ENCODE data around the gene BDH1. TPM values are rescaled to one million over a fixed set of nuclear protein-coding genes. Genes with fewer than 3 reads are reported as not detected.

The BDH1 gene
- total and polyA plus RNA-seq, 2 of the 13 experiments (the other 11 are each of a cell fraction or from before 2014, with no cell fraction given) = 21.2 to 71.9 TPM

- TF ChIP-seq ZNF274 (CRISPR knock-in tag; IDR thresholded peaks at IDR 0.05) = peak; percentile 46; the same call in 1 of the 2 replicates
- TF ChIP-seq ZNF282 (IDR thresholded peaks at IDR 0.05; ENCODE audit: partially characterized antibody) = no peak
- TF ChIP-seq, protein P1, sequence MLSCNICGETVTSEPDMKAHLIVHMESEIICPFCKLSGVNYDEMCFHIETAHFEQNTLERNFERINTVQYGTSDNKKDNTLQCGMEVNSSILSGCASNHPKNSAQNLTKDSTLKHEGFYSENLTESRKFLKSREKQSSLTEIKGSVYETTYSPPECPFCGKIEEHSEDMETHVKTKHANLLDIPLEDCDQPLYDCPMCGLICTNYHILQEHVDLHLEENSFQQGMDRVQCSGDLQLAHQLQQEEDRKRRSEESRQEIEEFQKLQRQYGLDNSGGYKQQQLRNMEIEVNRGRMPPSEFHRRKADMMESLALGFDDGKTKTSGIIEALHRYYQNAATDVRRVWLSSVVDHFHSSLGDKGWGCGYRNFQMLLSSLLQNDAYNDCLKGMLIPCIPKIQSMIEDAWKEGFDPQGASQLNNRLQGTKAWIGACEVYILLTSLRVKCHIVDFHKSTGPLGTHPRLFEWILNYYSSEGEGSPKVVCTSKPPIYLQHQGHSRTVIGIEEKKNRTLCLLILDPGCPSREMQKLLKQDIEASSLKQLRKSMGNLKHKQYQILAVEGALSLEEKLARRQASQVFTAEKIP (CRISPR knock-in tag; IDR thresholded peaks at IDR 0.05; ENCODE audit: borderline replicate concordance) = no peak
- TF ChIP-seq ZNF644 (CRISPR knock-in tag; IDR thresholded peaks at IDR 0.05; ENCODE audit: low read depth) = no peak
- TF ChIP-seq, protein P2, sequence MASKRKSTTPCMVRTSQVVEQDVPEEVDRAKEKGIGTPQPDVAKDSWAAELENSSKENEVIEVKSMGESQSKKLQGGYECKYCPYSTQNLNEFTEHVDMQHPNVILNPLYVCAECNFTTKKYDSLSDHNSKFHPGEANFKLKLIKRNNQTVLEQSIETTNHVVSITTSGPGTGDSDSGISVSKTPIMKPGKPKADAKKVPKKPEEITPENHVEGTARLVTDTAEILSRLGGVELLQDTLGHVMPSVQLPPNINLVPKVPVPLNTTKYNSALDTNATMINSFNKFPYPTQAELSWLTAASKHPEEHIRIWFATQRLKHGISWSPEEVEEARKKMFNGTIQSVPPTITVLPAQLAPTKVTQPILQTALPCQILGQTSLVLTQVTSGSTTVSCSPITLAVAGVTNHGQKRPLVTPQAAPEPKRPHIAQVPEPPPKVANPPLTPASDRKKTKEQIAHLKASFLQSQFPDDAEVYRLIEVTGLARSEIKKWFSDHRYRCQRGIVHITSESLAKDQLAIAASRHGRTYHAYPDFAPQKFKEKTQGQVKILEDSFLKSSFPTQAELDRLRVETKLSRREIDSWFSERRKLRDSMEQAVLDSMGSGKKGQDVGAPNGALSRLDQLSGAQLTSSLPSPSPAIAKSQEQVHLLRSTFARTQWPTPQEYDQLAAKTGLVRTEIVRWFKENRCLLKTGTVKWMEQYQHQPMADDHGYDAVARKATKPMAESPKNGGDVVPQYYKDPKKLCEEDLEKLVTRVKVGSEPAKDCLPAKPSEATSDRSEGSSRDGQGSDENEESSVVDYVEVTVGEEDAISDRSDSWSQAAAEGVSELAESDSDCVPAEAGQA (IDR thresholded peaks at IDR 0.05; ENCODE audit: low read depth) = no peak
- TF ChIP-seq, protein P2 (CRISPR knock-in tag; IDR thresholded peaks at IDR 0.05; ENCODE audit: borderline replicate concordance) = no peak
- TF ChIP-seq FOSL2 (CRISPR knock-in tag; IDR thresholded peaks at IDR 0.05) = peak; percentile 61
- TF ChIP-seq, protein P3, sequence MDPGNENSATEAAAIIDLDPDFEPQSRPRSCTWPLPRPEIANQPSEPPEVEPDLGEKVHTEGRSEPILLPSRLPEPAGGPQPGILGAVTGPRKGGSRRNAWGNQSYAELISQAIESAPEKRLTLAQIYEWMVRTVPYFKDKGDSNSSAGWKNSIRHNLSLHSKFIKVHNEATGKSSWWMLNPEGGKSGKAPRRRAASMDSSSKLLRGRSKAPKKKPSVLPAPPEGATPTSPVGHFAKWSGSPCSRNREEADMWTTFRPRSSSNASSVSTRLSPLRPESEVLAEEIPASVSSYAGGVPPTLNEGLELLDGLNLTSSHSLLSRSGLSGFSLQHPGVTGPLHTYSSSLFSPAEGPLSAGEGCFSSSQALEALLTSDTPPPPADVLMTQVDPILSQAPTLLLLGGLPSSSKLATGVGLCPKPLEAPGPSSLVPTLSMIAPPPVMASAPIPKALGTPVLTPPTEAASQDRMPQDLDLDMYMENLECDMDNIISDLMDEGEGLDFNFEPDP (CRISPR knock-in tag; conservative IDR thresholded peaks at IDR 0.05) = no peak
- TF ChIP-seq, protein P4, sequence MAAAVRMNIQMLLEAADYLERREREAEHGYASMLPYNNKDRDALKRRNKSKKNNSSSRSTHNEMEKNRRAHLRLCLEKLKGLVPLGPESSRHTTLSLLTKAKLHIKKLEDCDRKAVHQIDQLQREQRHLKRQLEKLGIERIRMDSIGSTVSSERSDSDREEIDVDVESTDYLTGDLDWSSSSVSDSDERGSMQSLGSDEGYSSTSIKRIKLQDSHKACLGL (CRISPR knock-in tag; IDR thresholded peaks at IDR 0.05) = no peak
- TF ChIP-seq GMEB1 (CRISPR knock-in tag; IDR thresholded peaks at IDR 0.05; ENCODE audit: borderline replicate concordance) = no peak
- peak; percentile 81 for TF ChIP-seq NR2F6 (IDR thresholded peaks at IDR 0.05)
- TF ChIP-seq NR2F6 (CRISPR knock-in tag; IDR thresholded peaks at IDR 0.05) = peak; percentile 86
- TF ChIP-seq, protein P5, sequence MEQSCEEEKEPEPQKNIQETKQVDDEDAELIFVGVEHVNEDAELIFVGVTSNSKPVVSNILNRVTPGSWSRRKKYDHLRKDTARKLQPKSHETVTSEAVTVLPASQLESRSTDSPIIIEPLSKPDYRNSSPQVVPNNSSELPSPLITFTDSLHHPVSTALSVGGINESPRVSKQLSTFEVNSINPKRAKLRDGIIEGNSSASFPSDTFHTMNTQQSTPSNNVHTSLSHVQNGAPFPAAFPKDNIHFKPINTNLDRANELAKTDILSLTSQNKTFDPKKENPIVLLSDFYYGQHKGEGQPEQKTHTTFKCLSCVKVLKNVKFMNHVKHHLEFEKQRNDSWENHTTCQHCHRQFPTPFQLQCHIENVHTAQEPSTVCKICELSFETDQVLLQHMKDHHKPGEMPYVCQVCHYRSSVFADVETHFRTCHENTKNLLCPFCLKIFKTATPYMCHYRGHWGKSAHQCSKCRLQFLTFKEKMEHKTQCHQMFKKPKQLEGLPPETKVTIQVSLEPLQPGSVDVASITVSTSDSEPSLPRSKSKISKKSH (CRISPR knock-in tag; IDR thresholded peaks at IDR 0.05; ENCODE audit: borderline replicate concordance) = peak; percentile 40; the same call in 1 of the 2 replicates
- peak; percentile 55 for TF ChIP-seq ZMYM4 (CRISPR knock-in tag; IDR thresholded peaks at IDR 0.05)
- no peak for TF ChIP-seq AGO2 (optimal IDR thresholded peaks at IDR 0.05; ENCODE audit: low read depth, low read length)
- no peak for TF ChIP-seq MATR3 (CRISPR knock-in tag; IDR thresholded peaks at IDR 0.05)
Observed at GRCh38 chr3:197471221-197472010, 84.4 kb downstream of the BDH1 start (continued).
